Heart left ventricle (tissue), 13 donors: ENCODE measurements around the gene RIMOC1.

ENCODE experiments used
- POLR2A ChIP-seq, 2 donors: fragments of 450-650 bp; IDR thresholded peaks; one replicate each; pipeline ENCODE4 v1.6.1; 2017; ENCODE audit warnings: antibody characterized with exemption in 2 of 2, mild to moderate bottlenecking in 2 of 2, moderate library complexity in 2 of 2
- TF ChIP-seq, protein P1 (sequence below), 12 donors: fragments of 200-600 bp; sonication (generic) in 4 of 12; IDR thresholded peaks; one replicate each; pipeline versions ENCODE4 v1.5.0 to v1.8.0; 2018 to 2022; ENCODE audit warnings: antibody characterized with exemption in 12 of 12, mild to moderate bottlenecking in 5 of 12
- donor health status: ischemic (EF 13 %, LVEDD 7.1; RV severe dilation, severe dysfunction).
- donor health status: DM: no; HTN: yes; CAD: no.
- donor health status: DM: no; HTN: no; CAD: no.
- donor health status: ischemic (EF 25% LVEDD 6.9; RV normal size, moderate dysfunction).
- donor health status: ischemic (EF 25% LVEDD 5.7; RV mildly dilated, moderate dysfunction).
- donor health status: ischemic (EF 35%, LVEDD 5.7; RV mildly dilated, moderate dysfunction).
- donor health status: nonischemic (EF 11% LVEDD 7.7; RV severe dilation, severe dysfunction).
- donor health status: DM: yes; HTN: yes; CAD: no.
- donor health status: PGD.
- donor health status: ischemic (EF 29% LVEDD 5.4; RV normal size, mild dysfunction).
- donor health status: nonischemic (EF 23%, LVEDD 6.1; RV moderate dilation, normal function).

DNA sequence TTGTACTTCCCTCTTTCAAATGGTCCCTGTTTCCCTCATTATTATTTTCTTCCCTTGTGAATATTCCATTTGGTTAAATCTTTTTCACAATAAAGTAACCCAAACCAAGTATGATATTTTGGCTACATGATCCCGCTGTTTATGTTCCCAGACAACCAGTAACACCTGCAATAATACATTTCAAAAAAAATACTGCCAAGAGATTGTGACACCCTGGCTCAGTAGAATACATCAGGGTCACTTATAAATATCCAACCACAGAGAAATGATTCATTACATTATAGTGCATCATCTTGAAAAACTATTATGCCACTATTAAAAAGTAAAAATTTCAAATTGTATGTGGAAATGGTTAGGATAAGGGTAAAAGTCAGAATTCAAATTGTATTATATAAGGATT is 26.7 kb upstream of the RIMOC1 start:
- TF ChIP-seq, protein P1, sequence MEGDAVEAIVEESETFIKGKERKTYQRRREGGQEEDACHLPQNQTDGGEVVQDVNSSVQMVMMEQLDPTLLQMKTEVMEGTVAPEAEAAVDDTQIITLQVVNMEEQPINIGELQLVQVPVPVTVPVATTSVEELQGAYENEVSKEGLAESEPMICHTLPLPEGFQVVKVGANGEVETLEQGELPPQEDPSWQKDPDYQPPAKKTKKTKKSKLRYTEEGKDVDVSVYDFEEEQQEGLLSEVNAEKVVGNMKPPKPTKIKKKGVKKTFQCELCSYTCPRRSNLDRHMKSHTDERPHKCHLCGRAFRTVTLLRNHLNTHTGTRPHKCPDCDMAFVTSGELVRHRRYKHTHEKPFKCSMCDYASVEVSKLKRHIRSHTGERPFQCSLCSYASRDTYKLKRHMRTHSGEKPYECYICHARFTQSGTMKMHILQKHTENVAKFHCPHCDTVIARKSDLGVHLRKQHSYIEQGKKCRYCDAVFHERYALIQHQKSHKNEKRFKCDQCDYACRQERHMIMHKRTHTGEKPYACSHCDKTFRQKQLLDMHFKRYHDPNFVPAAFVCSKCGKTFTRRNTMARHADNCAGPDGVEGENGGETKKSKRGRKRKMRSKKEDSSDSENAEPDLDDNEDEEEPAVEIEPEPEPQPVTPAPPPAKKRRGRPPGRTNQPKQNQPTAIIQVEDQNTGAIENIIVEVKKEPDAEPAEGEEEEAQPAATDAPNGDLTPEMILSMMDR (IDR thresholded peaks at IDR 0.05), result no peak
- no peak for TF ChIP-seq POLR2A (IDR thresholded peaks at IDR 0.05)
